ENCODE results near the gene SLCO1C1.

The SLCO1C1 gene

DNA sequence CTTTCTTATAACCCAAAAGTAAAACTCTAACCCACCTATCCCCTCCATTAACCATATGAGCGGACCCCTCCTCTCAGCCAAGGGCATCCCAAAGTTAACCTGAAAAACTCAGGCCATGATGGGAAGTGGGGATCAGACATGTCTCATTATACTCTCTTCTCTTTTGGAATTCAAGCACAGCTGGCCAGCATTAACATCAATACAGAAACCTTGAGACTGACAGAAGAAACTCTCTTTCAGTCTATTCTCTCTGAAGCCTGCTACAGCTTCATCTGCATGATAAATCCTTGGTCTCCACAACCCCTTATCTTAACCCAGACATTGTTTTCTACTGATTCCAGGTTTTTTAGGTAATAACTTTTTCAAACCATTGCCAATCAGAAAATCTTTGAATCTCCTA, 97.8 kb downstream of the SLCO1C1 start:
- no peak for TF ChIP-seq SPI1 (IDR thresholded peaks at IDR 0.05; ENCODE audit: borderline replicate concordance, low read depth)
- Histone ChIP-seq H3K27ac (replicated peaks) (no peak overlapping the region), H3K4me3 (replicated peaks; ENCODE audit: insufficient read depth, low read length) (no peak overlapping the region), H3K27me3 (ENCODE audit: insufficient read depth, poor library complexity, severe bottlenecking) (no peaks in the 10 kb centered on the region)
- DNase-seq (ENCODE audit: low read depth in 1 of 2, low spot score in 1 of 2), result no peak

DNA sequence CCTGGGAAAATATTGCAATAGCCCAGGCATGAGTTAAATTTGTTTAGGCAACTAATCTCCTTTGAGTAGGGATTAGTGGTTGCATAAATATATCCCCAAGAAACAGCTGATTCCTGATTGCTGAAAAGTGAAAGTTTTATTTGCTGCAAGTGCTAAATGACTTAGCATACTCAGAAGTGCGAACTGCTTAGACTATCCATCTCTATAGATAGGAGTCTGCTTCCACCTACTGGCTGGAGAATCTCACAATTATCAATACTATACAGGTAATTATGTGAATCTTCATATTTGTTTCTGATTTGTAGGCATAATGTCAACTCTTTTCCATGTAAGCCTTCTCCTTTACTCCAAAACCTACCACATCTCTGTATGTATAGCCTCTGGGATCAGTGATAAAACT, 103.4 kb downstream of the SLCO1C1 start:
- H3K27ac ChIP-seq (replicated peaks), result no peak overlapping the region
- TF ChIP-seq, protein P1, sequence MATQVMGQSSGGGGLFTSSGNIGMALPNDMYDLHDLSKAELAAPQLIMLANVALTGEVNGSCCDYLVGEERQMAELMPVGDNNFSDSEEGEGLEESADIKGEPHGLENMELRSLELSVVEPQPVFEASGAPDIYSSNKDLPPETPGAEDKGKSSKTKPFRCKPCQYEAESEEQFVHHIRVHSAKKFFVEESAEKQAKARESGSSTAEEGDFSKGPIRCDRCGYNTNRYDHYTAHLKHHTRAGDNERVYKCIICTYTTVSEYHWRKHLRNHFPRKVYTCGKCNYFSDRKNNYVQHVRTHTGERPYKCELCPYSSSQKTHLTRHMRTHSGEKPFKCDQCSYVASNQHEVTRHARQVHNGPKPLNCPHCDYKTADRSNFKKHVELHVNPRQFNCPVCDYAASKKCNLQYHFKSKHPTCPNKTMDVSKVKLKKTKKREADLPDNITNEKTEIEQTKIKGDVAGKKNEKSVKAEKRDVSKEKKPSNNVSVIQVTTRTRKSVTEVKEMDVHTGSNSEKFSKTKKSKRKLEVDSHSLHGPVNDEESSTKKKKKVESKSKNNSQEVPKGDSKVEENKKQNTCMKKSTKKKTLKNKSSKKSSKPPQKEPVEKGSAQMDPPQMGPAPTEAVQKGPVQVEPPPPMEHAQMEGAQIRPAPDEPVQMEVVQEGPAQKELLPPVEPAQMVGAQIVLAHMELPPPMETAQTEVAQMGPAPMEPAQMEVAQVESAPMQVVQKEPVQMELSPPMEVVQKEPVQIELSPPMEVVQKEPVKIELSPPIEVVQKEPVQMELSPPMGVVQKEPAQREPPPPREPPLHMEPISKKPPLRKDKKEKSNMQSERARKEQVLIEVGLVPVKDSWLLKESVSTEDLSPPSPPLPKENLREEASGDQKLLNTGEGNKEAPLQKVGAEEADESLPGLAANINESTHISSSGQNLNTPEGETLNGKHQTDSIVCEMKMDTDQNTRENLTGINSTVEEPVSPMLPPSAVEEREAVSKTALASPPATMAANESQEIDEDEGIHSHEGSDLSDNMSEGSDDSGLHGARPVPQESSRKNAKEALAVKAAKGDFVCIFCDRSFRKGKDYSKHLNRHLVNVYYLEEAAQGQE (IDR thresholded peaks at IDR 0.05; ENCODE audit: insufficient replicate concordance, low read depth), result no peak
- TF ChIP-seq GABPA (IDR thresholded peaks at IDR 0.05; ENCODE audit: low read depth), result no peak
- TF ChIP-seq POLR2AphosphoS5 (IDR thresholded peaks at IDR 0.05; ENCODE audit: low read depth), result no peak
- TF ChIP-seq, protein P2, sequence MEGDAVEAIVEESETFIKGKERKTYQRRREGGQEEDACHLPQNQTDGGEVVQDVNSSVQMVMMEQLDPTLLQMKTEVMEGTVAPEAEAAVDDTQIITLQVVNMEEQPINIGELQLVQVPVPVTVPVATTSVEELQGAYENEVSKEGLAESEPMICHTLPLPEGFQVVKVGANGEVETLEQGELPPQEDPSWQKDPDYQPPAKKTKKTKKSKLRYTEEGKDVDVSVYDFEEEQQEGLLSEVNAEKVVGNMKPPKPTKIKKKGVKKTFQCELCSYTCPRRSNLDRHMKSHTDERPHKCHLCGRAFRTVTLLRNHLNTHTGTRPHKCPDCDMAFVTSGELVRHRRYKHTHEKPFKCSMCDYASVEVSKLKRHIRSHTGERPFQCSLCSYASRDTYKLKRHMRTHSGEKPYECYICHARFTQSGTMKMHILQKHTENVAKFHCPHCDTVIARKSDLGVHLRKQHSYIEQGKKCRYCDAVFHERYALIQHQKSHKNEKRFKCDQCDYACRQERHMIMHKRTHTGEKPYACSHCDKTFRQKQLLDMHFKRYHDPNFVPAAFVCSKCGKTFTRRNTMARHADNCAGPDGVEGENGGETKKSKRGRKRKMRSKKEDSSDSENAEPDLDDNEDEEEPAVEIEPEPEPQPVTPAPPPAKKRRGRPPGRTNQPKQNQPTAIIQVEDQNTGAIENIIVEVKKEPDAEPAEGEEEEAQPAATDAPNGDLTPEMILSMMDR (IDR thresholded peaks at IDR 0.05; ENCODE audit: insufficient read depth, low read length), result no peak
- no peak for TF ChIP-seq SPI1 (IDR thresholded peaks at IDR 0.05; ENCODE audit: borderline replicate concordance, low read depth)
- DNase-seq (ENCODE audit: low read depth in 1 of 2, low spot score in 1 of 2), result no peak

DNA sequence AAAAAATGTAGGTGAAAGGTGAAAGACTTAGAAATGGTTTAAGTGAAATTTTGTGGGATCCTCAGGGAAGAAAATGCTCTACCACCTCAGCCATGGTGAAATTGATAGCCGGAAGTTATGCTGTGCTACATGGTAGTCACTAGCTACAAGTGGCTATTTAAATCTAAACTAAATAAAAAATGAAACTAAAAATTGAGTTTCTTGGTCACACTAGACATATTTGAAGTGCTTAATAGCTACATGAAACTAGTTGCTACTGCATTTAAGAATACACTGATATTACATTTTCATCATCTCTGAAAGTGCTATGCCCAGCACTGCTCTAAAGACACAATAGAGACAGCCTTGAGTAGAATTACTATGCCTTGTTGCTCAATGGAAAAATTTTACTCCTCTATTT, 105.0 kb downstream of the SLCO1C1 start:
- H3K4me3 ChIP-seq (replicated peaks; ENCODE audit: insufficient read depth, low read length), result no peak overlapping the region

More for the DNA sequence above, 103.4 kb downstream of the SLCO1C1 start:
- H3K27me3 ChIP-seq (ENCODE audit: insufficient read depth, poor library complexity, severe bottlenecking), result no peaks in the 10 kb centered on the region
- H3K4me3 ChIP-seq (replicated peaks; ENCODE audit: insufficient read depth, low read length), result no peak overlapping the region

DNA sequence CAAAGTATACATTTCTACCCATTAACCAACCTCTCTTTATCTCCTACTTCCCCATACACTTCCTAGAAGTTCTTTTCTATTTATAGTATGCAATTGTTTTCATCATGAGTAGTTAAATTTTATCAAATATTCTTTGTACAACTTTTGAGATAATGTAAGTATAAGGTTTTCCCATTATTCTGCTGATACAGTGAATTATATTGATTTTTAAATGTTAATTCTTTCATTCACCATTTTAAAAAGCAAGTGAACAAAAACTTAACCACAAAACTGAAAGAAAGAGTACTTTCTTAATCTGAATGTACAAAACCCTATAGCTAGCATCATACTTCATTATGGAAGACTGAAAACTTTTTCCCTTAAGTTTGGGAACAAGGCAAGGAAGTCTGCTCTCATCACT, 105.9 kb downstream of the SLCO1C1 start:
- TF ChIP-seq, protein P2 (IDR thresholded peaks at IDR 0.05; ENCODE audit: insufficient read depth, low read length), result no peak
- no peak for TF ChIP-seq GABPA (IDR thresholded peaks at IDR 0.05; ENCODE audit: low read depth)
- TF ChIP-seq POLR2AphosphoS5 (IDR thresholded peaks at IDR 0.05; ENCODE audit: low read depth), result no peak
- no peak for TF ChIP-seq SPI1 (IDR thresholded peaks at IDR 0.05; ENCODE audit: borderline replicate concordance, low read depth)
- TF ChIP-seq, protein P1 (IDR thresholded peaks at IDR 0.05; ENCODE audit: insufficient replicate concordance, low read depth), result no peak
- no peak for DNase-seq (ENCODE audit: low read depth in 1 of 2, low spot score in 1 of 2)
- H3K27ac ChIP-seq (replicated peaks), result no peak overlapping the region
- H3K4me3 ChIP-seq (replicated peaks; ENCODE audit: insufficient read depth, low read length), result no peak overlapping the region
- no peaks in the 10 kb centered on the region for H3K27me3 ChIP-seq (ENCODE audit: insufficient read depth, poor library complexity, severe bottlenecking)

More for the DNA sequence above, 105.0 kb downstream of the SLCO1C1 start:
- Histone ChIP-seq H3K27ac (replicated peaks) (no peak overlapping the region), H3K27me3 (ENCODE audit: insufficient read depth, poor library complexity, severe bottlenecking) (no peaks in the 10 kb centered on the region)
- TF ChIP-seq POLR2AphosphoS5 (IDR thresholded peaks at IDR 0.05; ENCODE audit: low read depth) (no peak), GABPA (IDR thresholded peaks at IDR 0.05; ENCODE audit: low read depth) (no peak), SPI1 (IDR thresholded peaks at IDR 0.05; ENCODE audit: borderline replicate concordance, low read depth) (no peak)
- TF ChIP-seq, protein P2 (IDR thresholded peaks at IDR 0.05; ENCODE audit: insufficient read depth, low read length), result no peak
- TF ChIP-seq, protein P1 (IDR thresholded peaks at IDR 0.05; ENCODE audit: insufficient replicate concordance, low read depth), result no peak
- DNase-seq (ENCODE audit: low read depth in 1 of 2, low spot score in 1 of 2), result no peak
